ENCODE data around the gene QRFP. TPM values are rescaled to one million over a fixed set of nuclear protein-coding genes. Genes with fewer than 3 reads are reported as not detected.
A peak's percentile ranks its signal among the peaks of the same experiment; 100 is the strongest.

QRFP gene
- total and polyA plus RNA-seq, 2 experiments from 2014 or later: 0.45 TPM; not detected in 1

DNA sequence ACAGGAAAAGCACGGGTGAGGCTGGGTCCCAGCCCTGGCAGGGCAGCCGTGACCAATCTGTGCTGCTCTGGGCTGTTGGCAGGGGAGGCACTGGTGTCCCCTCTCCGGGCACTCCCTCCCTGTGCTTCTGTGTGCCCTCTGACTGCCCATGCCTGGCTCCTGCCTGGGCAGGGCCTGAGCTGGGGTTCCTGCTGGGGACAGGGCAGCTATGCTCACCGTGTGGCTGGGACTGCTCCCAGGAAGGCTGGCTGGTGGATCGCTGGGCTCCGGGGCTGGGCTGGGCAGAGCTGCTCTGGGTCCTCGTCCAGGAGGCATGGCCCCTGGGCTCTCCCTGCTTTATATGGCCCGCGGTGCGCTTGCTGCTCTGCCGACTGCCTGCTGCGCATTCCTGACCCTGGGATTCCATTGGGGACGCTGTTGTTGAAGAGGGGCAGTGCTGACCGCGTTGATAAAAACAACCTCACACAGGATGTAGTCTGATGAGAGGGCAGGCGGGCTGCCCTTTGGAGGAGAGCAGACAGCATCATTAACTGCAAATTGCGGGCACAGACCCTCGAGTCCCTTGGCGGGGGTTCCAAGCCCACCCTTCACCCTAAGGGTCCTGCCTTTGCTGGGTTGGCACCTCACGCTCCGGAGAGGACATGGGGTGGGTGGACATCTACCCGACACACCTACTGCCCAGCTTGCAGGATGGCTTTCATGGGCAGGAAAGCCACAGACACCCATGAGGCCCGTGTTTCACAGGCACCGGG, 955 bp downstream of the QRFP start:
- peak in 1 of 2 donors; percentile 11 for DNase-seq (ENCODE audit: low read depth in 1 of 2, low spot score in 1 of 2)
- H3K9me3 ChIP-seq (ENCODE audit: low read depth): no peaks in the 10 kb centered on the region
- H3K4me3 ChIP-seq: no peak overlapping the region
- H3K4me1 ChIP-seq (ENCODE audit: low read depth): peaks cover 5% of the 10 kb centered on the region
- no peak overlapping the region for H3K27ac ChIP-seq
- no peak for TF ChIP-seq CTCF (IDR thresholded peaks at IDR 0.05; ENCODE audit: low read depth, low read length)
- H3K27me3 ChIP-seq: no peaks in the 10 kb centered on the region
- H3K36me3 ChIP-seq: peaks cover 2% of the 10 kb centered on the region

- H3K27ac ChIP-seq: no peak overlapping the region
- no peaks in the 10 kb centered on the region for H3K9me3 ChIP-seq (ENCODE audit: low read depth)
- no peaks in the 10 kb centered on the region for H3K27me3 ChIP-seq
- no peak for DNase-seq (ENCODE audit: low read depth in 1 of 2, low spot score in 1 of 2)
- H3K4me3 ChIP-seq: no peak overlapping the region
- no peak for TF ChIP-seq CTCF (IDR thresholded peaks at IDR 0.05; ENCODE audit: low read depth, low read length)
- H3K36me3 ChIP-seq: peaks cover 7% of the 10 kb centered on the region
- peaks cover 7% of the 10 kb centered on the region for H3K4me1 ChIP-seq (ENCODE audit: low read depth)
Measured at GRCh38 chr9:130895038-130895437, 1.6 kb downstream of the QRFP start.

DNA sequence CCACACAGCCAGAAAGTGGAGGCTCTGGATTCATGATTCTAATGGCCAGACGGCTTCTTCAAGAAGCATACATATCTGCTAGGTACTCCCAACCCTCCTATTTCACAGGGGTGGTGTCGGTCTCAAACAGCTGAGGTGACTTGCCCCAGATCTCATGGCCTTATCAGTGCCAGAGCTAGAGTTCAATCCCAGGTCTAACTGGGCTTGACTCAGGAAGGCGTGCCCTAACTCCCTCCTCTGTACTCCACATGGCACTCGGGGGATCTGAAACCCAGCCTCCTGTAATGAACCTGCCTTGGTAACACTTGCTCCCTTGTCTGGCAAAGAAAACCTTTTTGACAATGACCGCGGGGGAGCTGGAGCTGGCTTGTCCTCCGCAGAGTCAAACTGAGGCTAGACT, 2.1 kb downstream of the QRFP start:
- peaks cover 7% of the 10 kb centered on the region for H3K4me1 ChIP-seq (ENCODE audit: low read depth)
- no peak for DNase-seq (ENCODE audit: low read depth in 1 of 2, low spot score in 1 of 2)
- no peak overlapping the region for H3K4me3 ChIP-seq
- no peak overlapping the region for H3K27ac ChIP-seq
- TF ChIP-seq CTCF (IDR thresholded peaks at IDR 0.05; ENCODE audit: low read depth, low read length): no peak
- peaks cover 10% of the 10 kb centered on the region for H3K36me3 ChIP-seq
- H3K27me3 ChIP-seq: no peaks in the 10 kb centered on the region
- no peaks in the 10 kb centered on the region for H3K9me3 ChIP-seq (ENCODE audit: low read depth)

DNA sequence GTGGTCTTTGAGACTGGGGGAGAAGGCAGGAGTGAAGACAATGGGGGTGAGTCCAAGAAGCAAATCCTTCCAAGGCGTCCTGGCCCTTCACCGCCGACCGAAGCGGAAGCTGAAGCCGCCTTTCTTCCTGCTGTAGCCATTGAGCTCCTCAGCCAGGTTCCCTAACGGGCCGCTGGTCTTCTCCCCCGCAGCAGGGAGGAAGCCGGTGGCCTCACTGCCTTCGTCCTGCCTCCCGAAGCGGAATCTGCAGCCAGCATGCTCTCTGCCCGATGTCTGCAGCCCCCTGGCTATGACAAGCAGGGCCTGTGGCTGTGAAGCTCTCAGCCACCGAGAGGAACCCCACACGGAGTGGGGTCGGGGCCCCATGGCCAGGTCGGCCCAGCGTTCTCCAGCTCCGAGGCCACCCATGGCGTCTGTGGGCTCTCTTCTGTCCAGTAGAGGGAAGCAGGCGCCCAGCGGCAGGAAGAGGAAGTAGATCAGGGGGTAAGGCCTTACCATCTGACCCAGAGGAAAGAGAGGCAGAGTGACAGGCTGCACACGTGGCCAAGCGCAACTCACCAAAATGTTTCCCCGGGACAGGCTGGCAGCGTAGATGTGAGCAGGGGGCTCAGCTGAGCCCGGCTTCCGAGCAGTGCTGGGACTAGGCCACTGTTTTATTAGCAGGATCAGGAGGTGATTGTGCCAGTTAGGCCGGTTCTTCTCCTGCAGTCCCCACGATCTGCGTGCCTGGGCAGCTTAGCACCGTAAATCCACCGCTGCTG, 3.1 kb downstream of the QRFP start:
- TF ChIP-seq CTCF (IDR thresholded peaks at IDR 0.05; ENCODE audit: low read depth, low read length): no peak
- no peaks in the 10 kb centered on the region for H3K27me3 ChIP-seq
- no peak overlapping the region for H3K4me3 ChIP-seq
- peaks cover 7% of the 10 kb centered on the region for H3K4me1 ChIP-seq (ENCODE audit: low read depth)
- peaks cover 16% of the 10 kb centered on the region for H3K36me3 ChIP-seq
- no peak for DNase-seq (ENCODE audit: low read depth in 1 of 2, low spot score in 1 of 2)
- no peaks in the 10 kb centered on the region for H3K9me3 ChIP-seq (ENCODE audit: low read depth)
- H3K27ac ChIP-seq: no peak overlapping the region

GRCh38 chr9:130892477-130893304, 3.9 kb downstream of the QRFP start:
- peaks cover 7% of the 10 kb centered on the region for H3K4me1 ChIP-seq (ENCODE audit: low read depth)
- no peak overlapping the region for H3K4me3 ChIP-seq
- peaks cover 23% of the 10 kb centered on the region for H3K36me3 ChIP-seq
- H3K27ac ChIP-seq: no peak overlapping the region
- H3K9me3 ChIP-seq (ENCODE audit: low read depth): no peaks in the 10 kb centered on the region
- no peak for DNase-seq (ENCODE audit: low read depth in 1 of 2, low spot score in 1 of 2)
- no peaks in the 10 kb centered on the region for H3K27me3 ChIP-seq
- no peak for TF ChIP-seq CTCF (IDR thresholded peaks at IDR 0.05; ENCODE audit: low read depth, low read length)
